IPS-20b (cell line): ENCODE results near the gene LPCAT1.
"Not testable (repeated sequence)": the region's sequence is repeated elsewhere in the genome, so short reads cannot be mapped to it uniquely, and the experiment has no call there.

Experiments used
- H3K27ac ChIP-seq: one replicate; pipeline ENCODE4 v1.5.1; 2013; ENCODE audit warnings: low read length
- H3K27me3 ChIP-seq: 2 replicates; pipeline ENCODE4 v1.6.1; 2013; ENCODE audit warnings: mild to moderate bottlenecking, low read length, inconsistent platforms; ENCODE audit not compliant: insufficient read depth
- H3K36me3 ChIP-seq: 2 replicates; pipeline ENCODE4 v1.6.1; 2013; ENCODE audit warnings: low read depth, mild to moderate bottlenecking, inconsistent platforms, low read length, moderate library complexity; ENCODE audit not compliant: insufficient read depth
- H3K4me1 ChIP-seq: 2 replicates; pipeline ENCODE4 v1.6.1; 2013; ENCODE audit warnings: mild to moderate bottlenecking, control low read depth, inconsistent platforms, low read length, moderate library complexity; ENCODE audit not compliant: insufficient read depth
- H3K4me3 ChIP-seq: 2 replicates; pipeline ENCODE4 v1.5.1; 2013; ENCODE audit warnings: mild to moderate bottlenecking, low read length, inconsistent platforms
- H3K9ac ChIP-seq: 2 replicates; pipeline ENCODE4 v1.6.1; 2013; ENCODE audit warnings: low read depth, mild to moderate bottlenecking, inconsistent platforms, low read length, moderate library complexity
- H3K9me3 ChIP-seq: 2 replicates; pipeline ENCODE4 v1.6.1; 2013; ENCODE audit warnings: mild to moderate bottlenecking, low read depth, low read length, inconsistent platforms; ENCODE audit not compliant: insufficient read depth

Gene LPCAT1

GRCh38 chr5:1466631-1467265 lies 57.0 kb downstream of the LPCAT1 start:
- no peak overlapping the region for H3K9ac ChIP-seq
- H3K36me3 ChIP-seq = peaks cover 96% of the 10 kb centered on the region
- no peaks in the 10 kb centered on the region for H3K4me1 ChIP-seq
- no peak overlapping the region for H3K4me3 ChIP-seq
- no peaks in the 10 kb centered on the region for H3K27me3 ChIP-seq
- no peaks in the 10 kb centered on the region for H3K9me3 ChIP-seq
- no peak overlapping the region for H3K27ac ChIP-seq

GRCh38 chr5:1465966-1466471 lies 57.7 kb downstream of the LPCAT1 start:
- H3K36me3 ChIP-seq = peaks cover 95% of the 10 kb centered on the region
- H3K27ac ChIP-seq = no peak overlapping the region
- H3K4me1 ChIP-seq = no peaks in the 10 kb centered on the region
- no peaks in the 10 kb centered on the region for H3K27me3 ChIP-seq
- H3K9ac ChIP-seq = no peak overlapping the region
- no peak overlapping the region for H3K4me3 ChIP-seq
- no peaks in the 10 kb centered on the region for H3K9me3 ChIP-seq

- no peaks in the 10 kb centered on the region for H3K4me1 ChIP-seq
- H3K27me3 ChIP-seq = no peaks in the 10 kb centered on the region
- H3K4me3 ChIP-seq = no peak overlapping the region
- no peak overlapping the region for H3K9ac ChIP-seq
- H3K36me3 ChIP-seq = peaks cover 95% of the 10 kb centered on the region
- no peaks in the 10 kb centered on the region for H3K9me3 ChIP-seq
- no peak overlapping the region for H3K27ac ChIP-seq
Observed at GRCh38 chr5:1465117-1465516, 58.6 kb downstream of the LPCAT1 start.

- peaks cover 96% of the 10 kb centered on the region for H3K36me3 ChIP-seq
- no peak overlapping the region for H3K9ac ChIP-seq
- H3K27ac ChIP-seq = no peak overlapping the region
- H3K4me1 ChIP-seq = no peaks in the 10 kb centered on the region
- no peak overlapping the region for H3K4me3 ChIP-seq
- no peaks in the 10 kb centered on the region for H3K27me3 ChIP-seq
- peaks cover 3% of the 10 kb centered on the region; the same call in 1 of the 2 replicates for H3K9me3 ChIP-seq
Observed at GRCh38 chr5:1464511-1464910, 59.2 kb downstream of the LPCAT1 start.

GRCh38 chr5:1464096-1464446 lies 59.7 kb downstream of the LPCAT1 start:
- Histone ChIP-seq H3K36me3 (peaks cover 99% of the 10 kb centered on the region), H3K27ac (no peak overlapping the region), H3K4me3 (no peak overlapping the region)

GRCh38 chr5:1463326-1464095 lies 60.2 kb downstream of the LPCAT1 start:
- H3K27me3 ChIP-seq = no peaks in the 10 kb centered on the region
- H3K4me3 ChIP-seq = no peak overlapping the region
- H3K4me1 ChIP-seq = no peaks in the 10 kb centered on the region
- H3K36me3 ChIP-seq = peaks cover 97% of the 10 kb centered on the region
- H3K27ac ChIP-seq = no peak overlapping the region
- no peak overlapping the region for H3K9ac ChIP-seq
- H3K9me3 ChIP-seq = peaks cover 9% of the 10 kb centered on the region

More at GRCh38 chr5:1464096-1464446, 59.7 kb downstream of the LPCAT1 start:
- Histone ChIP-seq H3K4me1 (no peaks in the 10 kb centered on the region), H3K9me3 (peaks cover 7% of the 10 kb centered on the region; the same call in 1 of the 2 replicates), H3K9ac (no peak overlapping the region), H3K27me3 (no peaks in the 10 kb centered on the region)

GRCh38 chr5:1462358-1462757 lies 61.4 kb downstream of the LPCAT1 start:
- H3K4me3 ChIP-seq = no peak overlapping the region
- H3K9me3 ChIP-seq = peaks cover 21% of the 10 kb centered on the region
- no peaks in the 10 kb centered on the region for H3K27me3 ChIP-seq
- no peak overlapping the region for H3K9ac ChIP-seq
- peaks cover 96% of the 10 kb centered on the region for H3K36me3 ChIP-seq
- no peaks in the 10 kb centered on the region for H3K4me1 ChIP-seq
- H3K27ac ChIP-seq = no peak overlapping the region

- H3K9ac ChIP-seq = no peak overlapping the region
- H3K27ac ChIP-seq = no peak overlapping the region
- H3K9me3 ChIP-seq = peaks cover 30% of the 10 kb centered on the region
- no peaks in the 10 kb centered on the region for H3K27me3 ChIP-seq
- no peak overlapping the region for H3K4me3 ChIP-seq
- H3K36me3 ChIP-seq = peaks cover 86% of the 10 kb centered on the region
- no peaks in the 10 kb centered on the region for H3K4me1 ChIP-seq
Observed at GRCh38 chr5:1461396-1461795, 62.4 kb downstream of the LPCAT1 start.

GRCh38 chr5:1460054-1460682 lies 63.6 kb downstream of the LPCAT1 start:
- Histone ChIP-seq H3K36me3 (peaks cover 74% of the 10 kb centered on the region), H3K9me3 (peaks cover 39% of the 10 kb centered on the region), H3K27me3 (no peaks in the 10 kb centered on the region), H3K27ac (no peak overlapping the region), H3K9ac (no peak overlapping the region), H3K4me3 (no peak overlapping the region), H3K4me1 (no peaks in the 10 kb centered on the region)

- not testable (repeated sequence) for H3K27ac ChIP-seq, H3K27me3 ChIP-seq, H3K4me3 ChIP-seq, H3K9ac ChIP-seq, H3K4me1 ChIP-seq
- Histone ChIP-seq H3K36me3 (peaks cover 67% of the 10 kb centered on the region), H3K9me3 (peaks cover 45% of the 10 kb centered on the region)
Observed at GRCh38 chr5:1459435-1459834, 64.3 kb downstream of the LPCAT1 start.

- H3K27ac ChIP-seq, H3K4me1 ChIP-seq, H3K9ac ChIP-seq, H3K27me3 ChIP-seq: not testable (repeated sequence)
- peaks cover 62% of the 10 kb centered on the region for H3K9me3 ChIP-seq
- H3K4me3 ChIP-seq = peak overlapping the region; percentile 6; the same call in 1 of the 2 replicates
- H3K36me3 ChIP-seq = peaks cover 36% of the 10 kb centered on the region
Observed at GRCh38 chr5:1456110-1456881, 67.5 kb downstream of the LPCAT1 start.
